GM19238 (cell line): ENCODE results near the gene TSHZ2.
"Not testable (repeated sequence)": the region's sequence is repeated elsewhere in the genome, so short reads cannot be mapped to it uniquely, and the experiment has no call there.

Experiments
- DNase-seq: peaks from one replicate; pipeline ENCODE4 v3.0.0; 2011; ENCODE audit warnings: low spot score; ENCODE audit not compliant: insufficient read length

The TSHZ2 gene

DNA sequence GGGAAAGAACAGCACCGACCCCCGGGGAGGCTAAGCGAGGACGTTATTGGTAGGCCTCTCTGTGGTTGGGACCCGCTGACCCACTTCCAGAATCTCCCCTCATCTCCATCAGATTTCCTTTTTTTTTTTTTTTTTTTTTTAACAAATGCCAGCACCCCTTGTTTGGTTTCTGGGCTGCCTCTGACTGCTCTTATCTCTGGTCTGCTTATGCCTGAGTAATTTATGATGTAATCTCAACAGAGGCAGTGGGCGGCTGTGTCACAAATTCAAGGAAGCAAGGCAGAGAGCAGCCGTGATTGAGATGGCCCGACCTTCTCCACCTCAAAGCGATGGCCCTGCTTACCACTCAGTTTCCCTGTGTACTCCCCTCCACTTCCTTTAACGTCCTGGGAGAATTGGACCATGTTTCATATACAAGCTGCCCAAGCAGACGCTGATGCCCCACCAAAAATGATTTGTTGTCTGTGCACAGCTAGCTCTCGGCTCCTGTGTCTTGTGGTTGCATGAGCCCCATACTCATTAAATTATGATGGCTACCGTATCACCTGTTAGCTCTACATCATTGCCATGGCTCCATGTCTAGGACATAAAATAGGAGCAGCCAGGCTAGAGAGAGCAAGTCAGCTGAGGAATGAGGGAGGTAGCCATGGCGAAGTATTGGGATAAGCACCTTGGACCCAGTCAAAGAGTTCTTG is 523.4 kb downstream of the TSHZ2 start:
- no peak for DNase-seq

DNA sequence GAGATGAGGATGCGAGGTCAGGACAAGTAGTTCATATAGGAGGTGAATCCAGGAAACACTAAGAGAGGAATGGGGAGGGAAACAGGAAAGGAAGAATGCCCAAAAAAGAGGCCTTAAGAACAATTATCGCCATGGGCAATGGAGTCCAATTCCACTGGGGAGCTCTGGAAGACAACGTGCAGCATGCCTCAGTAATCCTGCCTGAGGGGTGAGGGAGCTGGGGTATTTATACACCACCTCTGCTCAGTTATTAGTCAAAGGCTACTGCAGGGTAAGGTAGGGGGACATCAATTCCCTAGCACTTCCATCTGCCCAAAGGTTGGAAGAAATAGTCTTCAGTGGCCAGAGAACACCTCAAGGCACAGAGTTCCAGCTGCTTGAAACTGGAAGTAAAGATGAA is 525.1 kb downstream of the TSHZ2 start:
- DNase-seq: no peak

DNA sequence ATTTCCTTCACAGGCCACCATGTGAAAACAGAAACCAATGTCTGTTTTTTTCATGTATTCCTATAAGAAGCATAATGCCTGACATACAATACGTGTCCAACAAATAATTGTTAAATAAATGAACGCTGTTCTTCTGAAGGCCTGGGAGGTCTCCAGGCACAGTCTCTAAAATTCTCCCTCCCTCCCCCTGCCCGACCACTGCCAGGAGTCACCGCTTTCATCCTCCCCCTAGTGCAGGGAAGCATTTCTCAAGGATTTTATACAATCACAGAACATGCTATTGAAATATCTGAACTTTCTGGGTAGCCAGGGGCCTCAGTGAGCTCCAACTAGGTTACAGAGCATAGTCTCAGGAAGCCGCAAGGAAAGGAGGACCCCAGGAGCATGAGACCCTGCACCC is 526.2 kb downstream of the TSHZ2 start:
- DNase-seq: no peak

DNA sequence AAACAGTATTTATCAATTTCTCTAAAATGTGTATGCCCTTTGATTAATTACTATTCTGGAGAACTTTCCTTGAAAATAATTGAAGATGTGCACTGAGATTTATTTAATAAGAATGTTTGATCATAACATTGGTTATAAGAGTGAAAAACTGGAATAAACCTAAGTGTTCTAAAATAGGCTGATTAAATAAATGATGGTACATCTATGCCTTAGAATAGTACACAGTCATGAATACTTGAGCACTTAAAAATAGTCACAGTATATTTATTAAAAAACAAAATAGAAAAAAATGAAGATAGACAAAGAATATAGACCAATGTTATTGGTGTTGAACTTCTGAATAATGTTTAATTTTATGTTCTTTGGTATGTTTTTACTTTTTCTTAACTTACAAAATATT is 528.5 kb downstream of the TSHZ2 start:
- DNase-seq: no peak

DNA sequence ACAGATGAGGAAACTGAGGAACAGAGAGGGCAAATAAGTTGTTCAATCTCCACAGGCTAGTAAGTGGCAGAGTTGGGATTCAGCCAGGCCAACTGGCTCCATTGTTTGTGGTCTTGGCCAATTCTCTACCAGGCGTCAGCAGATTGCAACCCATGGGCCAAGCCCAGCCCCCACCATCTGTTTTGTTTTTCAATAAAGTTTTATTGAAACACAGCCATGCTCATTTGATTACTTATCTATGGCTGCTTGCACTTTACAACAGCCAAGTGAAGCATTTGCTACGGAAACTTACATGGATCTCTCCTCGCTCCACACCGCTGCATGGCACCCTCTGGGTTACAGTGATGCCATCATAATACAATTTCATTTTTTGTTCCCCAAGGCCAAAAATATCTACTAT is 530.7 kb downstream of the TSHZ2 start:
- DNase-seq: no peak

DNA sequence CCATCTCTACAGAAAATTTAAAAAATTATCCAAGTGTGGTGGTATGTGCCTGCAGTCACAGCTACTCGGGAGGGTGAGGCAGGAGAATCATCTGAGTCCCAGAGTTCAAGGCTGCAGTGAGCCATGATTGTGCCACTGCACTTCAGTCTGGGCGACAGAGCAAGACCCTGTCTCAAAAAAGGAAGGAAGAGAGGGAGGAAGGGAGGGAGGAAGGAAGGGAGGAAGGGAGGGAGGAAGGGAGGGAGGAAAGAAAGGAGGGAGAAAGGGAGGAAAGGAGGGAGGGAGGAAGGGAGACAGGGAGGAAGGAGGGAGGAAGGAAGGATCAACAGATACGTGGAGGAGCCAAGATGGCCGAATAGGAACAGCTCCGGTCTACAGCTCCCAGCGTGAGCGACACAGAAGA is 531.4 kb downstream of the TSHZ2 start:
- DNase-seq: no peak

DNA sequence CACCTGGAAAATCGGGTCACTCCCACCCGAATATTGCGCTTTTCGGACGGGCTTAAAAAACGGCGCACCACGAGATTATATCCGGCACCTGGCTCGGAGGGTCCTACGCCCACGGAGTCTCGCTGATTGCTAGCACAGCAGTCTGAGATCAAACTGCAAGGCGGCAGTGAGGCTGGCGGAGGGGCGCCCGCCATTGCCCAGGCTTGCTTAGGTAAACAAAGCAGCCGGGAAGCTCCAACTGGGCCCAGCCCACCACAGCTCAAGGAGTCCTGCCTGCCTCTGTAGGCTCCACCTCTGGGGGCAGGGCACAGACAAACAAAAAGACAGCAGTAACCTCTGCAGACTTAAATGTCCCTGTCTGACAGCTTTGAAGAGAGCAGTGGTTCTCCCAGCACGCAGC is 531.9 kb downstream of the TSHZ2 start:
- not testable (repeated sequence) for DNase-seq

DNA sequence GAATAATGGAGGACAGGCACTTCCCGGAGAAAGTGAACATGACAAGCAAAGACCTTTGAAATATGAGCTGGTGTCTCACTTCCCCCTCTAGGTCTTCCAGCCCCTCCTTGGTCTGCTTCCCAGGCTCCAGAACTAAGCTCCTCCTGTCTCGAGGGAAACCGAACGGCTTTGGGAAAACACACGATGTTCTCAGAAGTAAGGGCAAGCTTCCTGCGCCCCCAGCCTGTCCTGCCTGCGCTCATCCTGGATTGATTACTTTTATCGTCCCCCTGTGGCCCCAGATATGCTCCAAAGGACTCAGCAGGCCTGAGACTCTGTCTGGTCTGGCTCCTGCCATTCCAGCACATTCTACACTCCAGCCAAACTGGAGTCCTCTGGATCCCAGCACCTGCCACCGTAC is 538.1 kb downstream of the TSHZ2 start:
- no peak for DNase-seq

DNA sequence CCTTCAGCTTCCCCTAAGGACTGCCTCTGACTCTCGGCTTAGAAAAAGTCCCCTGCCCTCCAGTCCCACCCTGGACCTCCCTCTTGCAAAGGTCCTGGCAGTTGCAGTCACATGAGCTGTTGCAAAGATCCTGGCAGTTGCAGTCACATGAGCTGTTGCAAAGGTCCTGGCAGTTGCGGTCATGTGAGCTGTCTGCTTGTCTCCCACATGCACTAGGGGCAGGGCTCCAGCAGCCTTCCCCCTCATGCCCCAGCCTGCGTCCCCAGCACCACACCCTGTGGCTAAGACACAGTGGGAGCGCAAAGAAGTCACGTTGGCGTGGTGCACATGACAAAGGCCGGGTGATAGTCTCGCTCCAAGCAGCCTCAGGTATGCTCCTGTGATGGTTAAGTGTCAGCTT is 538.5 kb downstream of the TSHZ2 start:
- no peak for DNase-seq

DNA sequence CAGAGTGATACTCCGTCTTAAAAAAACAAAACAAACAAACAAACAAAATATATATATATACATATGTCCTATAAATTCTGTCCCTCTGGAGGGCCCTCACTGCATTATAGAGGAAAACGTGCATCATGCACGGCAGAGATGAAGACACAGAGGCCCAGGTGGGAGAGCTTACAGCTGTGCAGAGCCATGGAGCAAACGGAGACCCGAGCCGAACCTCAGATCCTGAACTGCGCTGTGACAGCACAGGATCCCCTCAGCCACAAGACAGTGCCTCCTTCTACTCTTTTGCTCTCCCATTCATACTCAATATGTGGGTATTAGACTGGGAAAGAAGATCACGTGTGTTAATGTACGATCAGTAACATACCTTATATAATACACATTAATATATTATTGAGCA is 539.9 kb downstream of the TSHZ2 start:
- no peak for DNase-seq

DNA sequence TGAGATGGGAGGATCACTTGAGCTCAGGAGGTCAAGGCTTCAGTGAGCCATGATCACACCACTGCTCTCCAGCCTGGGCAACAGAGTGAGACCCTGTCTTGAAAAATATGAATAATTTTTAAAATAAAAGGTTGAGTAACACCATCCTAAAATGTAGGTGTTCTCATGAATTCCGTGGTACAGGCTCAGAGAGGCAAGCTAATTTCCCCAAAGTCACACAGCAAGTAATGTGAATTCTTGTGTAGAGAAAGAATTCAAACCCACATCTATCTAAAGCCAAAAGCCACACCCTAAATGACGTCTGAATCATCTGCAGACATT is 541.0 kb downstream of the TSHZ2 start:
- no peak for DNase-seq

DNA sequence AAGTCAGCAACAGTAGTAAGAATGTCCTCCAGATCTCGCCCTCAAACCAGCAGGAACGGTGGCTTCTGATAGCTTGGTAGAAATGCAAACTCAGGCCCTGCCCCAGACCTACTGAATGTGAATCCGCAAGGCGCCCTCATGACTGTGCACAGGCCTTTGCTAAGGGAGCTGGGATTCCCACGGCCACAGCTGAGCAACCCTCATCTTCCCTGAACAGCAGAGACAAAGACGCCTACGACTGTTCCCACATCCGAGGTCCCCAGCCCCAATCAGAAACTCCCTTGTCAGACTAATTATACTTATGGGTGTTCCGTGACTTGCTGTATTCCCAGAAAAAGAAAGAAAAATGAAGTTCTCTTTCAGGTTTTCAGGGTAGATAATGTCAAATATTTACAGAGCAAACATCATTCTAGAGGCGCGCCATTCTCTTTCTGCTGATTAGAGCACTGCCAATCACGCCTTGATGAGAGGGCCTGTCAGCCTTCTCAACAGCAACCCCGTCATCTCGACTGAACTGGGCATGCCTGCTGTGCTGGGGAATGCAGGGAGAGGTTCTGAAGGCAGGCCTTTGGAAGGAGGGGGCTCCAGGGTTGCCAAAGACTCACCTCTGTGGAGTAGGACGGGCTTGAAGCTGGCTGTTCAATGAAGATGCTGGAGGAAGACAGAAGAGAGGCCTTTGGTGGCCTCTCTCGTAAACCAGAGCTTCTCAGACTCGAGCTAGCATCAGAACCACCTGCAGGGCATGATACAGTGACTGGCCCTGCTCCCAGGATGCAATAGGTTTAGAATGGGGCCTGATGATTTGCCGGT is 541.5 kb downstream of the TSHZ2 start:
- DNase-seq: no peak

DNA sequence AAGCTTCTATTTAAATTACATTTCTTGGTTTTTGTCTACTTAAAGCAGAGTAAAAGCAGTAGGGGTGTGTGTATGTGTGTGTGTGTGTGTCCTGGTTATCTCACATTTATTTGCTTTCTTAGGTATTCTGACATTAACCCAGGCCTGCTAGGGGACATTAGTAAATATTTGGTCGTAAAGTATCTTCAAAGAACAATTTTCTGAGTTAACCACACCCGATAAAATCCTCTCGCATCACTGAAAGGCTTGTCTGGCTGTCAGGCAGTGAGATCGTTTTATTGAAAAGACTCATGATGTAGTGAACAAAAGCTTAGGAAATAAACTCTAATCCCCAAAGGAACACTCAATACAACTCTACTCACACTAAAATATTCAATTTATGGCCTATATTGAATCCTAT is 543.6 kb downstream of the TSHZ2 start:
- no peak for DNase-seq

DNA sequence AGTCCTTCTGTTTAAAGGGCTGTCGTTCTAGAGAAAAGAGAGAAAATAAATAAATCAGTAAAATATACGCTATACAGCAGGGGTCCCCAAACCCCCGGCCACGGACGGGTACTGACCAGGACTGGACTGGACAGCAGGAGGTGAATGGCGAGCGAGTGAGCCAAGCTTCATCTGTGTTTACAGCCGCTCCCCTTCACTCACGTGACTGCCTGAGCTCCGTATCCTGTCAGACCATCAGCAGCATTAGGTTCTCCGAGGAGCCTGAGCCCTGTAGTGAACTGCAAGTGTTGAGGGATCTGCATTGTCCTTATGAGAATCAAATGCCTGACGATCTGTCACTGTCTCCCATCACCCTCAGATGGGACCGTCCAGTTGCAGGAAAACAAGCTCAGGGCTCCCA is 545.0 kb downstream of the TSHZ2 start:
- DNase-seq: no peak

DNA sequence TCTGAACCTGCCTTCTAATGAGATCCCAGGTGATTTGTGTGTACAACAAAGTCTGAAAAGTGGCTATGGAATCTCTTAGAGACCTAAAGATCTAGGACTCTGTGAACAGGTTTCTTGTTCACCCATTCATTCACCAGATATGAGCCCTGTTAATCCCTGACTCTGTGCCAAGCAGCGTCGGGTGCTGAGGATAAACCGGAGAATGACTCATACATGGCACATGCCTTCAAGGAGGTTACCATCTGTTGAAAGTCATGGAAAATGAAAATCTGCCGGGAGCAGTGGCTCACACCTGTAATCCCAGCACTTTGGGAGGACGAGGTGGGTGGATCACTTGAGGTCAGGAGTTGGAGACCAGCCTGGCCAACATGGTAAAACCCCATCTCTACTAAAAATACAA is 549.3 kb downstream of the TSHZ2 start:
- DNase-seq: not testable (repeated sequence)

DNA sequence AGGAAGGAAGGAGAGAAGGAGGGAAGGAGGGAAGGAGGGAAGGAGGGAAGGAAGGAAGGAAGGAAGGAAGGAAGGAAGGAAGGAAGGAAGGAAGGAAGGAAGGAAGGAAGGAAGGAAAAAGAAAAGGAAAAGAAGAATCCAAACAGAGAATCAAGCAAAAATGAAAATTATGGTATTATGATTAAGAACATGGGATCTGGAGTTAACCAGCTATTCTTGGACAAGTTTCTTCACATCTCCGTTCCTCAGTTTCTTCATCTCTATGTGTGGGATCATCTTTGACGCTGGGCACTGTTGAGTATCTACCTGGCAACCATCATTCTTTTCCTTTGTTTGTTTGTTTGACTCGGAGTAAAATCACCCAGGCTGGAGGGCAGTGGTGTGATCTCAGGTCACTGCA is 549.9 kb downstream of the TSHZ2 start:
- no peak for DNase-seq

DNA sequence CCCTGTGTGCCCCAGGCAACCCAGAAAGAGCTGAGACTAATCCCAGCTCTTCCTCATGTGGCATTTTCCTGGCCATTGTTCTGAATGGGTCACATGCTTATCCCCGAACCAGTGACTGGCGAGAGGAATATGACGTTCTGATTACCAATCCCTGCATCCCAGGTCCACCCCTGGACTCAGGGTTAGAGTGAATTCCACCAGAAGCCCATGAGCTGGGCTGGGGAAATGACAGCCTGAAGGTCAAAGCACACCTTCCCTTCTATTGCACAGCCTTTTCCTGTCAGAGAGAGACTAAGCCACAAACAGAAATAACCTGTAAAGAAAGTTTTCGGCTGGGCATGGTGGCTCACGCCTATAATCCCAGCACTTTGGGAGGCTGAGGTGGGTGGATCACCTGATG is 550.5 kb downstream of the TSHZ2 start:
- DNase-seq: no peak

DNA sequence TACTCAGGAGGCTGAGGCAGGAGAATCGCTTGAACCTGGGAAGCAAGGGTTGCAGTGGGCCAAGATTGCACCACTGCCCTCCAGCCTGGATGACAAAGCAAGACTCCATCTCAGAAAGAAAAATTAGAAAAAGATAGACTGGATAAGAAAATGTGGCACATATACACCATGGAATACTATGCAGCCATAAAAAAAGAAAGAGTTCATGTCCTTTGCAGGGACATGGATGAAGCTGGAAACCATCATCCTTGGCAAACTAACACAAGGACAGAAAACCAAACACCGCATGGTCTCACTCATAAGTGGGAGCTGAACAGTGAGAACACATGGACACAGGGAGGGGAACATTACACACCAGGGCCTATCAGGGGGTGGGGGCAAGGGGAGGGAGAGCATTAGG is 551.5 kb downstream of the TSHZ2 start:
- not testable (repeated sequence) for DNase-seq

DNA sequence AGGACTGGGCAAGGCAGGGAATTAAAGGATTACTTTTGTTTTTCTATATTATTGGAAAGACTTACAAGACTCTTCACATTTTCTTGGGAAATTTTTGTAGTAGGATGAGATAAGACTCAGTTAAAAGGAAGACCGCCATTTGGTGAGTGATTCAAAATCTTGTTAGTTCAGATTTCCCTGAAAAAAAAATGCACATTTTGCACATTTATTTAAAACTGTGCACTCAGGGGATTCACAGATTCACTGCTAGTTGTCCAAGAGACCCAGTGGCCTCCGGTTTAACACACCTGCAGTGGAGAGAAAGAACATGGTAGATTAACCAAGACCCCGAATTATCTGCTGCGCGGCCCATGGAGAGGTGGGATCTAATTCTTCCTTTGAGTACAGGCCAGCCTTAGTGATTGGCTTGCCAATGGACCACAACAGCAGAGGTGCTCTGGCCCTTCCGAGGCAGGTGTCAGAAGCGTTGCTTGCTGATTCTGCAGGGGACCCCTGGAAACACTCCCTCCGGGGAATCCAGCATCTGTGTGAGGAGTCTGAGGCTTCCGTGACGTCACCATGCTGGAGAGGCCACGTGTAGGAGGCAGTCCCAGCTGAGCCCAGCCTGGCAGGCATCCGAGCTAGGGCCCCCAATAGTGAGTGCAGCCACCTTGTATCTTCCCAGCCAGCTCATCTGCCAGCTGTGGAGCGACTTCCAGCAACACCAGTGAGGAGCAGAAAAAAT is 552.6 kb downstream of the TSHZ2 start:
- DNase-seq: no peak

DNA sequence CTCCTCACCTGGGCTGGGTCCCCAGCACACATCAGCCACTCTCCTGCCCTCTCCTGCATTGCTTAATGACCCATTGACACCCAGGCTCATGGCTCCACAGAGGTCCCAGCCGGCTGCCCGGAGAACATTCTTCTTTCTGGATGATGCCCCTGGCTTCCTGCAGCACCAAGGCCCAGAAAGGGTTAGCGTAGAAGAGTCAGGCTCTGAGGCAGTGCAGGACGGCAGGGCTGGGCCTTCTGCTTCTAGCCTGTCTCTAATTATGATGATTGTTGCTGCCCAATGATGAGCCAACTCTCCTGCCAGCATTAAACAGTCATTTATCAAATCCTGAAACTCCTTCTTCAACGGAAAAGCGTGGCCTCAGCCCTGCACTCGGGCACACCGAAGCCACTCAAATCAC is 555.0 kb downstream of the TSHZ2 start:
- DNase-seq: no peak

DNA sequence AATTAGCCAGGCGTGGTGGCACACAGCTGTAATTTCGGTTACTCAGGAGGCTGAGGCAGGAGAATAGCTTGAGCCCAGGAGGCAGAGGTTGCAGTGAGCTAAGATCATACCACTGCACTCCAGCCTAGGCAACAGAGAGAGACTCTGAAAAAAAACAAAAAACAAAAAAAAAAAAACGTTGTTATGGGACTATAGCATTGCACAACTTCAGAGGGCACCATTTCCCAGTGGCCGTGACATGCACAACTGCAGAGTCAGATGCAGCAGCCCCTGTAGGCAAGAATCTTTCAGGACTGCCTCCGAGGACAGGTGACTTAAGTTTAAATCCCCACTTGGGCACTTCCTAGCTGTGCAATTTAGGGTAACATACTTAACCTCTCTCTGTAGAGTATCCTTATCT is 557.5 kb downstream of the TSHZ2 start:
- DNase-seq: no peak

DNA sequence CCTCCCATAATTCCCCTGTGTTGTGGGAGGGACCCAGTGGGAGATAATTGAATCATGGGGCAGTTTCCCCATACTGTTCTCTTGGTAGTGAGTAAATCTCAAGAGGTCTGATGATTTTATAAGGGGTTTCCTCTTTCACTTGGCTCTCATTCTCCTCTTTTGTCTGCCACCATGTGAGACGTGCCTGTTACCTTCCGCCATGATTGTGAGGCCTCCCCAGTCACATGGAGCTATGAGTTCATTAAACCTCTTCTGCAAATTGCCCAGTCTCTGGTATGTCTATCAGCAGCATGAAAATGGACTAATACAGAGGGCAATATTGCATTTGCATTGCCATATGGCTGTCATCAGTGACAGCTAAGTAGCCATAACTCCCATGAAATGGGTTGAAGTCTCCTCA is 558.3 kb downstream of the TSHZ2 start:
- no peak for DNase-seq
